Activated CD4-positive, alpha-beta T cell treated with anti-CD3 and anti-CD28 coated beads, Interleukin-2, amount 50 U/mL, for 48 hours (primary cell): ENCODE measurements around the gene COX5A.
A peak's percentile ranks its signal among the peaks of the same experiment; 100 is the strongest.

Experiments used
- DNase-seq, 2 experiments: peaks; one replicate each; pipeline ENCODE4 v3.0.0-alpha.2; 2020

Gene COX5A

GRCh38 chr15:74937590-74938371 is at the start of gene COX5A:
TSS of gene COX5A (minus strand) at chr15:74938073. CDS start at chr15:74938014, 59 bp downstream.
- DNase-seq: peak; percentile 88 to 92

GRCh38 chr15:74983725-74984231 is 45.9 kb upstream of the COX5A start:
- DNase-seq: peak; percentile 58 to 68

- DNase-seq: no peak
These were observed 44.3 kb upstream of the COX5A start for GRCh38 chr15:74982183-74982582.

- DNase-seq: peak; percentile 64 to 71
These were observed 40.6 kb upstream of the COX5A start for GRCh38 chr15:74978503-74978902.

GRCh38 chr15:74978077-74978476 is 40.2 kb upstream of the COX5A start:
- no peak for DNase-seq

GRCh38 chr15:74977599-74977998 is 39.7 kb upstream of the COX5A start:
- DNase-seq: peak; percentile 38 to 46

GRCh38 chr15:74976159-74976558 is 38.3 kb upstream of the COX5A start:
- no peak for DNase-seq

GRCh38 chr15:74967670-74968069 is 29.8 kb upstream of the COX5A start:
- DNase-seq: no peak

- DNase-seq: no peak
These were observed 26.9 kb upstream of the COX5A start for GRCh38 chr15:74964794-74965193.

- DNase-seq: no peak
These were observed 25.3 kb upstream of the COX5A start for GRCh38 chr15:74963213-74963612.

GRCh38 chr15:74962671-74963070 is 24.8 kb upstream of the COX5A start:
- DNase-seq: no peak

- DNase-seq: no peak
These were observed 24.3 kb upstream of the COX5A start for GRCh38 chr15:74962219-74962618.

- no peak for DNase-seq
These were observed 23.7 kb upstream of the COX5A start for GRCh38 chr15:74961616-74962015.

GRCh38 chr15:74960995-74961588 is 23.2 kb upstream of the COX5A start:
- DNase-seq: no peak

- DNase-seq: no peak
These were observed 22.4 kb upstream of the COX5A start for GRCh38 chr15:74960286-74960685.

GRCh38 chr15:74959586-74959939 is 21.7 kb upstream of the COX5A start:
- DNase-seq: no peak

GRCh38 chr15:74958908-74959585 is 21.2 kb upstream of the COX5A start:
- no peak for DNase-seq

GRCh38 chr15:74958320-74958907 is 20.5 kb upstream of the COX5A start:
- peak in 1 of 2 experiments; percentile 23 for DNase-seq

- peak in 1 of 2 experiments; percentile 28 for DNase-seq
These were observed 19.7 kb upstream of the COX5A start for GRCh38 chr15:74957476-74958035.

GRCh38 chr15:74956648-74957475 is 19.0 kb upstream of the COX5A start, which contains the start of gene RPP25:
TSS of gene RPP25 (minus strand) at chr15:74956772. CDS start at chr15:74956583, 189 bp downstream.
- peak; percentile 80 to 85 for DNase-seq

- peak; percentile 75 to 81 for DNase-seq
These were observed 18.1 kb upstream of the COX5A start for GRCh38 chr15:74955796-74956647.
